Body of pancreas (tissue), 4 donors: Measurements from ENCODE around the gene R3HDM2.

Source experiments
- POLR2A ChIP-seq, 3 donors: fragments of 450-650 bp; IDR thresholded peaks; one replicate each; pipeline ENCODE4 v1.6.1; 2016; ENCODE audit warnings: antibody characterized with exemption in 3 of 3, mild to moderate bottlenecking in 2 of 3
- TF ChIP-seq, protein P1 (sequence below), 7 experiments: fragments of 450-650 bp in 4 of 7; fragments of 200-600 bp in 3 of 7; sonication (generic) in 3 of 7; IDR thresholded peaks; one replicate each; pipeline ENCODE4 v1.5.1; 2016 to 2019; ENCODE audit warnings: antibody characterized with exemption in 7 of 7

- TF ChIP-seq, protein P1, sequence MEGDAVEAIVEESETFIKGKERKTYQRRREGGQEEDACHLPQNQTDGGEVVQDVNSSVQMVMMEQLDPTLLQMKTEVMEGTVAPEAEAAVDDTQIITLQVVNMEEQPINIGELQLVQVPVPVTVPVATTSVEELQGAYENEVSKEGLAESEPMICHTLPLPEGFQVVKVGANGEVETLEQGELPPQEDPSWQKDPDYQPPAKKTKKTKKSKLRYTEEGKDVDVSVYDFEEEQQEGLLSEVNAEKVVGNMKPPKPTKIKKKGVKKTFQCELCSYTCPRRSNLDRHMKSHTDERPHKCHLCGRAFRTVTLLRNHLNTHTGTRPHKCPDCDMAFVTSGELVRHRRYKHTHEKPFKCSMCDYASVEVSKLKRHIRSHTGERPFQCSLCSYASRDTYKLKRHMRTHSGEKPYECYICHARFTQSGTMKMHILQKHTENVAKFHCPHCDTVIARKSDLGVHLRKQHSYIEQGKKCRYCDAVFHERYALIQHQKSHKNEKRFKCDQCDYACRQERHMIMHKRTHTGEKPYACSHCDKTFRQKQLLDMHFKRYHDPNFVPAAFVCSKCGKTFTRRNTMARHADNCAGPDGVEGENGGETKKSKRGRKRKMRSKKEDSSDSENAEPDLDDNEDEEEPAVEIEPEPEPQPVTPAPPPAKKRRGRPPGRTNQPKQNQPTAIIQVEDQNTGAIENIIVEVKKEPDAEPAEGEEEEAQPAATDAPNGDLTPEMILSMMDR (IDR thresholded peaks at IDR 0.05) = no peak
- TF ChIP-seq POLR2A (IDR thresholded peaks at IDR 0.05) = no peak
Observed at GRCh38 chr12:57218030-57218853, 212.6 kb downstream of the R3HDM2 start.
